GM12878 (cell line): ENCODE measurements around the gene SERPINE1. TPM values are rescaled to one million over a fixed set of nuclear protein-coding genes. Genes with fewer than 3 reads are reported as not detected.

Experiments used
- ATAC-seq: fragments of 200-7000 bp; cut with Tn5 transposase; 3 replicates; pipeline ENCODE4 v1.9.1; 2020; ENCODE audit warnings: mild to moderate bottlenecking, moderate library complexity
- BruUV-seq: library from RNA; stranded (reverse); fragments of 400-500 nt; replicated peaks from 2 replicates; lab custom pipeline; 2021; lab: Mats Ljungman, UMichigan
- CTCF ChIA-PET: fragments of 300-600 bp; sonication (Branson Sonifier 250); formaldehyde crosslinking; extraction: SDS; loops from one replicate; lab custom pipeline; 2021; ENCODE audit warnings: inconsistent platforms; lab: Yijun Ruan, JAX
- POLR2A ChIA-PET: fragments of 350-600 bp; formaldehyde crosslinking; extraction: SDS; loops from one replicate; lab custom pipeline; 2021; ENCODE audit warnings: inconsistent platforms; lab: Charles Lee
- RAD21 ChIA-PET: fragments of 300-600 bp; sonication (Branson Sonifier 250); formaldehyde crosslinking; loops from one replicate; lab custom pipeline; 2023; ENCODE audit warnings: antibody characterized with exemption; ENCODE audit not compliant: unreplicated experiment; lab: Charles Lee
- SMC1A ChIA-PET: fragments of 300-600 bp; sonication (Branson Sonifier 250); formaldehyde crosslinking; loops from one replicate; lab custom pipeline; 2023; ENCODE audit not compliant: unreplicated experiment, uncharacterized antibody; lab: Charles Lee
- DNase-seq: peaks from one replicate; pipeline ENCODE4 v3.0.0-alpha.2; 2011; ENCODE audit warnings: low read depth, low spot score
- FAIRE-seq: peaks from 3 replicates; lab custom pipeline; 2011; peaks lifted over from hg19 to GRCh38; lab: Jason Lieb, UNC
- H2AFZ ChIP-seq: 2 replicates; pipeline ENCODE4 v1.6.0; 2011; ENCODE audit warnings: low read depth, low read length, control low read depth; ENCODE audit not compliant: control insufficient read depth
- H3K27ac ChIP-seq: 2 replicates; pipeline ENCODE4 v1.5.1; 2011; ENCODE audit warnings: control low read depth; ENCODE audit not compliant: control insufficient read depth, insufficient read depth
- H3K27me3 ChIP-seq, 2 experiments: replicated peaks in 1 of 2; 2 replicates each; pipeline versions ENCODE4 v1.6.0 to v1.6.1; 2011; ENCODE audit warnings: low read length in 1 of 2; ENCODE audit not compliant: control insufficient read depth in 2 of 2, insufficient read depth in 2 of 2
- H3K36me3 ChIP-seq, 2 experiments: 2 replicates each; pipeline ENCODE4 v1.5.1; 2011; ENCODE audit warnings: low read length in 1 of 2; ENCODE audit not compliant: control insufficient read depth in 2 of 2, insufficient read depth in 2 of 2
- H3K4me1 ChIP-seq: 2 replicates; pipeline ENCODE4 v1.6.1; 2011; ENCODE audit warnings: mild to moderate bottlenecking, low read length, moderate library complexity, mixed read lengths; ENCODE audit not compliant: control insufficient read depth, insufficient read depth
- H3K4me2 ChIP-seq: 2 replicates; pipeline ENCODE4 v1.6.0; 2011; ENCODE audit warnings: control low read depth; ENCODE audit not compliant: control insufficient read depth, insufficient read depth
- H3K4me3 ChIP-seq: fragments of 200-600 bp; sonication (generic); 2 replicates; pipeline ENCODE4 v1.5.1; 2016
- H3K79me2 ChIP-seq: 2 replicates; pipeline ENCODE4 v1.6.0; 2011; ENCODE audit warnings: low read length; ENCODE audit not compliant: control insufficient read depth, insufficient read depth
- H3K9ac ChIP-seq: 2 replicates; pipeline ENCODE4 v1.8.0; 2011; ENCODE audit warnings: low read length, control low read depth, mixed read lengths; ENCODE audit not compliant: control insufficient read depth, insufficient read depth
- H3K9me3 ChIP-seq: replicated peaks from 3 replicates; pipeline ENCODE4 v1.5.1; 2011; ENCODE audit warnings: mild to moderate bottlenecking, low read length; ENCODE audit not compliant: control insufficient read depth, insufficient read depth
- H4K20me1 ChIP-seq: 2 replicates; pipeline ENCODE4 v1.6.0; 2011; ENCODE audit not compliant: control insufficient read depth, insufficient read depth
- BHLHE40 ChIP-seq, 2 experiments: fragments of 450-650 bp in 1 of 2; IDR thresholded peaks; 2 replicates each; pipeline ENCODE4 v1.6.1; 2011 to 2017; ENCODE audit warnings: low read depth in 2 of 2, borderline replicate concordance in 1 of 2, improper control_type of control experiment in 1 of 2, low read length in 1 of 2, mild to moderate bottlenecking in 1 of 2
- RAD51 ChIP-seq: fragments of 450-650 bp; IDR thresholded peaks from 2 replicates; pipeline ENCODE4 v1.6.1; 2016; ENCODE audit warnings: moderate library complexity, mild to moderate bottlenecking, inconsistent platforms
- RFX5 ChIP-seq: IDR thresholded peaks from 2 replicates; pipeline ENCODE4 v1.6.1; 2011; ENCODE audit warnings: low read depth, low read length, improper control_type of control experiment
- TAF1 ChIP-seq: IDR thresholded peaks from 2 replicates; pipeline ENCODE4 v1.6.1; 2011; ENCODE audit warnings: mild to moderate bottlenecking, low read depth, low read length, borderline replicate concordance
- WGBS: methylation state at CpG from one replicate; pipeline ENCODE4 v1.1.6; 2016; ENCODE audit warnings: low lambda C conversion rate; ENCODE audit not compliant: insufficient replicate concordance, insufficient coverage; ENCODE audit errors: missing lambda C conversion rate; 5-methylcytosine and 5-hydroxymethylcytosine counted together
- in situ Hi-C: fragments of 300-500 bp; cut with MboI; formaldehyde crosslinking; loops from 9 replicates; pipeline ENCODE4 v1.14.3; 2018; ENCODE audit warnings: mixed read lengths
- intact Hi-C: fragments of 100-400 bp; cut with micrococcal nuclease; formaldehyde crosslinking; loops from one replicate; pipeline ENCODE4 v1.14.2; 2022; ENCODE audit not compliant: unreplicated experiment
- polyA plus RNA-seq, 11 experiments: library from polyadenylated mRNA; depleted of rRNA in 4 of 11; unstranded in 6 of 11; stranded (reverse) in 5 of 11; fragments of >200 nt; fragmentation: Nextera tagmentation in 4 of 11; fragmentation: Illumina TruSeq in 1 of 11; extraction: Ambion mirVana in 4 of 11; extraction: Trizol in 1 of 11; gene quantifications; 1 replicate in 1 of 11; 2 replicates in 10 of 11; pipeline versions ENCODE4 v1.2.1 to v1.2.3, GENCODE V29; 2011 to 2016; ENCODE audit warnings: inconsistent platforms in 2 of 11, missing spikeins in 2 of 11, low read depth in 1 of 11
- total RNA-seq, 4 experiments: library from RNA; depleted of rRNA in 3 of 4; stranded (reverse); fragments of >200 nt in 3 of 4; fragmentation: Illumina TruSeq in 1 of 4; extraction: Trizol in 1 of 4; gene quantifications; 2 replicates each; pipeline versions ENCODE4 v1.2.1 to v1.2.3, GENCODE V29; 2013 to 2021

SERPINE1 gene
- total and polyA plus RNA-seq, 10 of the 15 experiments (the other 5 are each of a cell fraction or from before 2014, with no cell fraction given) = 0.20 to 2.4 (median 0.44) TPM

GRCh38 chr7:101140746-101141382, 14.0 kb downstream of the SERPINE1 start:
- in situ Hi-C loops (no loop called here), intact Hi-C loops (no loop called here)
- H3K27ac ChIP-seq = no peak overlapping the region
- TF ChIP-seq BHLHE40 (IDR thresholded peaks at IDR 0.05; ENCODE audit: borderline replicate concordance in 1 of 2, low read depth in 2 of 2, low read length in 1 of 2) (peak in 1 of 2 experiments; percentile 50; a peak in 1 of 4 replicates), RAD51 (no peak), TAF1 (no peak), RFX5 (no peak)
- SMC1A ChIA-PET = interaction anchor here (0.8 to 6.6 kb wide), 14 partner anchors 11 to 142 kb away, joined by 3 to 71 read pairs (median 3); partner anchors contain the start of genes SERPINE1, VGF and ZNHIT1
- no peak for ATAC-seq
- no peaks in the 10 kb centered on the region for H3K79me2 ChIP-seq
- no peaks in the 10 kb centered on the region for H3K9me3 ChIP-seq
- no peak for FAIRE-seq
- RAD21 ChIA-PET = interaction anchor here (1.3 to 5.4 kb wide), 6 partner anchors 18 to 251 kb away, joined by 4 to 134 read pairs (median 6); partner anchors contain the start of genes TRIM56 and UFSP1
- CTCF ChIA-PET = interaction anchor here (0.7 to 12.4 kb wide), 16 partner anchors 14 to 176 kb away, joined by 3 to 248 read pairs (median 11); partner anchors contain the start of genes AP1S1, PLOD3, SERPINE1 and ZNHIT1
- POLR2A ChIA-PET = interaction anchor here (0.5 to 1.5 kb wide), 4 partner anchors 33 to 251 kb away, joined by 3 to 5 read pairs (median 4); partner anchors contain the start of gene UFSP1
- H3K36me3 ChIP-seq = no peaks in the 10 kb centered on the region
- peaks cover 3% of the 10 kb centered on the region; the same call in 1 of the 2 replicates for H3K4me1 ChIP-seq
- no peak for DNase-seq
- H3K4me3 ChIP-seq = no peak overlapping the region
- H4K20me1 ChIP-seq = no peaks in the 10 kb centered on the region
- 62% methylated on average over 4 of the region's 4 CpGs for WGBS
- H2AFZ ChIP-seq = no peak overlapping the region
- BruUV-seq = no TSS peak
- peaks cover 0 to under 1% of the 10 kb centered on the region in 2 experiments; a peak in 2 of 4 replicates for H3K27me3 ChIP-seq
- no peak overlapping the region for H3K9ac ChIP-seq
- H3K4me2 ChIP-seq = no peak overlapping the region
